Omental fat pad (tissue), 4 donors: ENCODE results near the gene LANCL3. TPM values are rescaled to one million over a fixed set of nuclear protein-coding genes. Genes with fewer than 3 reads are reported as not detected.

Experiments used
- ATAC-seq: fragments of 150-250 bp; one replicate; pipeline ENCODE4 v1.9.1; 2016; ENCODE audit warnings: mild to moderate bottlenecking, moderate library complexity; ENCODE audit not compliant: low FRiP score
- DNase-seq: peaks from one replicate; pipeline ENCODE4 v3.0.0-alpha.2; 2019; ENCODE audit warnings: low spot score
- total RNA-seq, 4 donors: library from RNA; depleted of rRNA; stranded (reverse); fragments of >200 nt; gene quantifications; one replicate each; pipeline ENCODE4 v1.1.0, GENCODE V29; 2016
- TF ChIP-seq, protein P1 (sequence below), 3 donors: fragments of 450-650 bp; IDR thresholded peaks; one replicate each; pipeline ENCODE4 v1.5.1; 2016 to 2017; ENCODE audit warnings: antibody characterized with exemption in 3 of 3, mild to moderate bottlenecking in 3 of 3, moderate library complexity in 2 of 3

The LANCL3 gene
- total RNA-seq, 4 donors from 2014 or later, result 0.09 to 0.72 (median 0.27) TPM

DNA sequence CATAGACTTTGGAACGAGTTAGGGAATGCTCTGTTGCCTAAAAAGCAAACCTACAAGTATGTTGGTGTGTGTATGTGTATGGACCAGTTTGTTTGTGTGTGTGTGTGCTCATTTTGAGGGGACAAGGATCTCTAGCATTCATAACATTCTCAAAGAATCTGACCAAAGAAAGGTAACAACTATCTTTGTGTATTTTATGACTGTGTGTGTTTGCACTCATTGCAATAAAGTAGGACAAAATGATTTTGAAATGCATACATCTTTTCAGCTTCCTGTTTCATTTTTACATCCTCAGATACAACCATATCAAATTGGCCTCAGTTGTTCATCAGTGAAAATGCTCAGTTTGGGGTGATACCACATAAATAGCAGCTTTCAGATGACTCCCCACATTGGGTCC is 105.8 kb downstream of the LANCL3 start:
- ATAC-seq (no peak), DNase-seq (no peak)
- TF ChIP-seq, protein P1, sequence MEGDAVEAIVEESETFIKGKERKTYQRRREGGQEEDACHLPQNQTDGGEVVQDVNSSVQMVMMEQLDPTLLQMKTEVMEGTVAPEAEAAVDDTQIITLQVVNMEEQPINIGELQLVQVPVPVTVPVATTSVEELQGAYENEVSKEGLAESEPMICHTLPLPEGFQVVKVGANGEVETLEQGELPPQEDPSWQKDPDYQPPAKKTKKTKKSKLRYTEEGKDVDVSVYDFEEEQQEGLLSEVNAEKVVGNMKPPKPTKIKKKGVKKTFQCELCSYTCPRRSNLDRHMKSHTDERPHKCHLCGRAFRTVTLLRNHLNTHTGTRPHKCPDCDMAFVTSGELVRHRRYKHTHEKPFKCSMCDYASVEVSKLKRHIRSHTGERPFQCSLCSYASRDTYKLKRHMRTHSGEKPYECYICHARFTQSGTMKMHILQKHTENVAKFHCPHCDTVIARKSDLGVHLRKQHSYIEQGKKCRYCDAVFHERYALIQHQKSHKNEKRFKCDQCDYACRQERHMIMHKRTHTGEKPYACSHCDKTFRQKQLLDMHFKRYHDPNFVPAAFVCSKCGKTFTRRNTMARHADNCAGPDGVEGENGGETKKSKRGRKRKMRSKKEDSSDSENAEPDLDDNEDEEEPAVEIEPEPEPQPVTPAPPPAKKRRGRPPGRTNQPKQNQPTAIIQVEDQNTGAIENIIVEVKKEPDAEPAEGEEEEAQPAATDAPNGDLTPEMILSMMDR (IDR thresholded peaks at IDR 0.05), result no peak

DNA sequence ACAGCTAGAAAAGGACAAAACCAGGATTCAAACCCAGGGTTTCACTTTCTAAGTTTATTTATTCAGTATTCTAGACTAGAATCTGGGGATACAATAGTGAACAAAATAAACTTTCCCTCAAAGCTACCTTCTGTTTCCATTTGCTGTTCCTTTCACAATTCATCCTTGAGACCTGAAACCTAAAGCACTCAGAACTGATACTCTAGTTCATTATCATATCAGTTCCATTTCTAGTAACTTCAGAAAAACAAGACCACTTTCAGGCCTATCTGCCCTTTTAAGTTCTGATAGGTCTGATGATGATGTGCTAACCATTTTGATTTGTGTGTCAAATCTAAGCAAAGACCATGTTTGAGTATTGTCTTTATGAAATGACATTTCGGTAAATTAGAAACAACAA is 106.3 kb downstream of the LANCL3 start:
- TF ChIP-seq, protein P1 (IDR thresholded peaks at IDR 0.05), result no peak
- ATAC-seq (no peak), DNase-seq (no peak)

GRCh38 chrX:37678574-37678973 is 107.1 kb downstream of the LANCL3 start:
- TF ChIP-seq, protein P1 (IDR thresholded peaks at IDR 0.05), result no peak
- DNase-seq (no peak), ATAC-seq (no peak)

DNA sequence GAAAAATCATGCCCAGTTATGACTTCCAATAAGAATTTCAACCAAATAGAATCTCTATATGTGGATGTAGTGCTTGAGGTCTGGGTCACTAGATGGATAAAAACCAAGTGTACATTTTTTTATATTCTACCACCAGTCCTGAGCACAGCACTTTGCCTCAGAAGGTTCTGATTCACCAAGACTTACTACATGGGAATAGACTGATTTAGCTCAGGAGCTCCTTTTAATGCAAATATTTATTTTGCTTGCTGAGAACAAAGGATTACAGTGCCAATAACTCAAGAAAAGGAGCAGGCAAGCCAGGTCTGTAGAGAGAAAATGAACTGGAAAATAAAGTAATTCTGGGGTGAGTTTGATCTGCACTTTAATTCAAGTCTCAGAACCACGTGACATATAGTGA is 107.8 kb downstream of the LANCL3 start:
- DNase-seq (no peak), ATAC-seq (no peak)
- TF ChIP-seq, protein P1 (IDR thresholded peaks at IDR 0.05), result no peak

DNA sequence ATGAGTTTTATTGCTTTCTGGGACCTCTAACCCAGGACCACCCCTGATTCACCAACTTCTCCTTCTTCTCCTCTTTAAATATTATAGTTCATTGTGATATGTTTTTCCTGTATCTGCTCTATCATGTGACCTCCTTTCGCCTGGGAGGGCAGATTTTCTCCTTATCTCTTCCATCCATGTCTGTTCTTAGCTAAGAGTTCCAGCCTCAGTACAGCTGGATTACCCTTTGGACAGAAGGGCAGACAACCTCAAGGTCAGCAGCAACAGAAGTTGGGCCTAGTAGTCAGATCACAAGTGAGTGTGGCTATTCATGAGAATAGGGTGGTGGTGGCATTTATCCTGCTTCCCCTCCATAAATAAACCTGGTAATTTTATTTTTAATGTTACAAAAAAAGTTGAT is 108.4 kb downstream of the LANCL3 start:
- ATAC-seq, result no peak

GRCh38 chrX:37684426-37684825 is 113.0 kb downstream of the LANCL3 start:
- TF ChIP-seq, protein P1 (IDR thresholded peaks at IDR 0.05), result no peak
- ATAC-seq (no peak), DNase-seq (no peak)

More for the DNA sequence above, 108.4 kb downstream of the LANCL3 start:
- TF ChIP-seq, protein P1 (IDR thresholded peaks at IDR 0.05), result no peak
- DNase-seq, result no peak

- TF ChIP-seq, protein P1 (IDR thresholded peaks at IDR 0.05), result no peak
- ATAC-seq (no peak), DNase-seq (no peak)
Measured at GRCh38 chrX:37684973-37685372, 113.5 kb downstream of the LANCL3 start.
